ENCODE data around the gene MTFR2. TPM values are rescaled to one million over a fixed set of nuclear protein-coding genes. Genes with fewer than 3 reads are reported as not detected.

The MTFR2 gene
- total RNA-seq, 4 donors from 2014 or later = 0.30 to 4.7 (median 0.84) TPM; not detected in 1

DNA sequence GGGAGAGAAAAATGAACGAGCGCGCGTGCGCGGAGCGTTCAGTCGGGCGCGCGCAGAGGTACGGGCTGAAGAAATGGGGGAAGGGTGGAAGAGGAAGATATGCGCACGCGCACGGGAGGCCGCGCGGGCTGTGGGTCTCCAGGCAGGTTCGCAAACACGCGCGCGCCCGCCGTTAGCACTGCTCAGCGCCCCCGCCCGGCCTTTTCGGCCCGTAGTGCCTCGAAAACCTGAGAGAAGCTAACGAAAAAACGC is 39.1 kb upstream of the MTFR2 start:
- Histone ChIP-seq H3K36me3 (no peaks in the 10 kb centered on the region), H3K9me3 (no peaks in the 10 kb centered on the region), H3K4me1 (peaks cover 0 to 55% (median 37%) of the 10 kb centered on the region in 4 donors), H3K27me3 (no peaks in the 10 kb centered on the region), H3K4me3 (peak overlapping the region; percentile 93 to 99 (median 97)), H3K27ac (peak overlapping the region; percentile 98 to 100 (median 100))
- WGBS, 2 donors = 0% methylated on average over 34 of the region's 34 CpGs
- no peak for TF ChIP-seq POLR2A (IDR thresholded peaks at IDR 0.05)
- TF ChIP-seq, protein P1, sequence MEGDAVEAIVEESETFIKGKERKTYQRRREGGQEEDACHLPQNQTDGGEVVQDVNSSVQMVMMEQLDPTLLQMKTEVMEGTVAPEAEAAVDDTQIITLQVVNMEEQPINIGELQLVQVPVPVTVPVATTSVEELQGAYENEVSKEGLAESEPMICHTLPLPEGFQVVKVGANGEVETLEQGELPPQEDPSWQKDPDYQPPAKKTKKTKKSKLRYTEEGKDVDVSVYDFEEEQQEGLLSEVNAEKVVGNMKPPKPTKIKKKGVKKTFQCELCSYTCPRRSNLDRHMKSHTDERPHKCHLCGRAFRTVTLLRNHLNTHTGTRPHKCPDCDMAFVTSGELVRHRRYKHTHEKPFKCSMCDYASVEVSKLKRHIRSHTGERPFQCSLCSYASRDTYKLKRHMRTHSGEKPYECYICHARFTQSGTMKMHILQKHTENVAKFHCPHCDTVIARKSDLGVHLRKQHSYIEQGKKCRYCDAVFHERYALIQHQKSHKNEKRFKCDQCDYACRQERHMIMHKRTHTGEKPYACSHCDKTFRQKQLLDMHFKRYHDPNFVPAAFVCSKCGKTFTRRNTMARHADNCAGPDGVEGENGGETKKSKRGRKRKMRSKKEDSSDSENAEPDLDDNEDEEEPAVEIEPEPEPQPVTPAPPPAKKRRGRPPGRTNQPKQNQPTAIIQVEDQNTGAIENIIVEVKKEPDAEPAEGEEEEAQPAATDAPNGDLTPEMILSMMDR (IDR thresholded peaks at IDR 0.05) = no peak
- no peak for TF ChIP-seq EP300 (IDR thresholded peaks at IDR 0.05)
- DNase-seq (ENCODE audit: low spot score in 2 of 2) = peak; percentile 85

DNA sequence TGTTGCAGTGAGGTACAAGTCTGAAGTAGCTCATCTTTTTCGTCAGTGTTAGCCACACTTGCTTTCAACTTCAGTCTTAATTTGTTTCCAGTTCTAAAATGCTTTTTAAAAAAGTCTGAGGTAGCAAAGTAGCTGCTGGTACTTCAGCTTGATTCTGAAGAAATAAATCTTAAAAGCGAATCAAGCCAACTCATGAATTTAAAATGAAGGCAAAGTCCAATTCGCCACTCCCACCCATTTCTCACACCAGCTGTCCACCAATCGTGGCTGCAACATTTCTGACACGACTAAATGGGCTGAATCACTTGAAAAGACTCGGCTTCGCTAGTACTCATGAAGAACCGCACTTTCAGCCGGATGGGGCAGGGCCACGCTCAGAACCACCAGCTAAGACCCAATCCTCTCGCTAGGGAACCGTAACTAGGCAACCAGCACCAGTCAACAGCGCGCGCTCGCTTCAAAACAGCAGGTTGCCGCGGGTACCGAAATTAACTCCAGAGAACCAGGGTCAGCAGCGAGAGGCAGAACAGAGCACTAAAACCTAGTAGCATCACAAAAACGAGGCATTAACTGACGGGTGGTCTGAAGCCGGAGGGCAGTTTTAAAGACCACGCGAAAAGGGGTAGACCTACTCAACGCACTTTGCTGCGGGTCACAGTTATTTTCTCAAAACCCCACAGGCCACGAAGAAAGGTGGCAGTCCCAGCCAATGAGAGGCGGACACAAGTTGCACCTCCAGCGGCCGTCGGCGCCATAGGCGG is 38.6 kb upstream of the MTFR2 start:
- no peaks in the 10 kb centered on the region for H3K9me3 ChIP-seq
- H3K36me3 ChIP-seq = no peaks in the 10 kb centered on the region
- DNase-seq (ENCODE audit: low spot score in 2 of 2) = peak; percentile 36 to 71
- 0 to 1% methylated on average over 34 of the region's 34 CpGs for WGBS, 2 donors
- no peak for TF ChIP-seq POLR2A (IDR thresholded peaks at IDR 0.05)
- TF ChIP-seq, protein P1 (IDR thresholded peaks at IDR 0.05) = peak; percentile 22 to 65 (median 30)
- peak overlapping the region; percentile 93 to 99 (median 97) for H3K4me3 ChIP-seq
- no peaks in the 10 kb centered on the region for H3K27me3 ChIP-seq
- peaks cover 0 to 60% (median 40%) of the 10 kb centered on the region in 4 donors for H3K4me1 ChIP-seq
- peak overlapping the region; percentile 98 to 100 (median 100) for H3K27ac ChIP-seq

DNA sequence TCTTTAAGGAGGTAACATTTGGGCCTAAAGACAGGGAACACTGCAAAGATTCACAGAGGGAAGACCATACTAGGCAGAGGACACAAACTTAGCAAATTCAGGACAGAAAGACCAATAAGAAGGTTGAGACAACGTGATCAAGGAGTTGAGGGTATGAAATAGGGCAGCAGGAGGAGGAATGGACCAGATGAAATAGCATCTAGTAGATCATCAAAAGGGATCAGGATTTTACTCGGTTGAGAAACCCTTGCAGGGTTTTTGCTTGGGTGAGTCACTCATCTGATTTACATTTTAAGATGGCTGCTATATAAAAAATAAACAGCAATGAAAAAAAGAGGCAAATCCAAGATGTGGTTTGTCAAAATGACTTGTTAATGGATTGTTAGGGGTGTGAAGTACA is 34.8 kb upstream of the MTFR2 start:
- no peaks in the 10 kb centered on the region for H3K9me3 ChIP-seq
- H3K4me1 ChIP-seq = peaks cover 0 to 87% (median 59%) of the 10 kb centered on the region in 4 donors
- no peaks in the 10 kb centered on the region for H3K36me3 ChIP-seq
- DNase-seq (ENCODE audit: low spot score in 2 of 2) = no peak
- WGBS, 2 donors = 24 to 28% methylated on average over 2 of the region's 2 CpGs
- no peaks in the 10 kb centered on the region for H3K27me3 ChIP-seq
- no peak overlapping the region for H3K4me3 ChIP-seq
- TF ChIP-seq, protein P1 (IDR thresholded peaks at IDR 0.05) = no peak
- no peak for TF ChIP-seq EP300 (IDR thresholded peaks at IDR 0.05)
- no peak for TF ChIP-seq POLR2A (IDR thresholded peaks at IDR 0.05)
- peak overlapping the region in 1 of 4 donors; percentile 19 for H3K27ac ChIP-seq

DNA sequence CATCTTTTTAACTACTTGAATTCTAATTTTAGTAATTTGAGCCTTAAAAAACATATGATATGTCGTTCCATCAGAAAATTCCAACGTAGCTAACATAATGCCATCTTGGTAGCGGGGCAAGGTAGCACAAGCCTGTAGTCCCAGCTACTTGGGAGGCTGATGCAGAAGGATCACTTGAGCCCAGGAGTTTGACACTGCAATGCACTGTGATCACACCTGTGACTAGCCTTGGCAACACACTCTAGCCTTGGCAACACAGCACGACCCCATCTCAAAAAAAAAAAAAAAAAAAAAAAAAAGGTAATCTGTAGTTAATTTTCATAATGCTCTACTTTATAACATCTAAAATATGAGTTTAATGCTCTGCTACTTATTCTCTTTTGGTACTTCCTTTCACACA is 32.8 kb upstream of the MTFR2 start:
- no peak overlapping the region for H3K4me3 ChIP-seq
- H3K27ac ChIP-seq = no peak overlapping the region
- H3K27me3 ChIP-seq = no peaks in the 10 kb centered on the region
- TF ChIP-seq EP300 (IDR thresholded peaks at IDR 0.05) (no peak), POLR2A (IDR thresholded peaks at IDR 0.05) (no peak)
- TF ChIP-seq, protein P1 (IDR thresholded peaks at IDR 0.05) = no peak
- H3K4me1 ChIP-seq = peaks cover 0 to 90% (median 56%) of the 10 kb centered on the region in 4 donors
- 68% methylated on average over 4 of the region's 4 CpGs for WGBS, 2 donors
- no peak for DNase-seq (ENCODE audit: low spot score in 2 of 2)
- H3K36me3 ChIP-seq = peaks cover 0 to 7% (median 0%) of the 10 kb centered on the region in 3 donors
- no peaks in the 10 kb centered on the region for H3K9me3 ChIP-seq

DNA sequence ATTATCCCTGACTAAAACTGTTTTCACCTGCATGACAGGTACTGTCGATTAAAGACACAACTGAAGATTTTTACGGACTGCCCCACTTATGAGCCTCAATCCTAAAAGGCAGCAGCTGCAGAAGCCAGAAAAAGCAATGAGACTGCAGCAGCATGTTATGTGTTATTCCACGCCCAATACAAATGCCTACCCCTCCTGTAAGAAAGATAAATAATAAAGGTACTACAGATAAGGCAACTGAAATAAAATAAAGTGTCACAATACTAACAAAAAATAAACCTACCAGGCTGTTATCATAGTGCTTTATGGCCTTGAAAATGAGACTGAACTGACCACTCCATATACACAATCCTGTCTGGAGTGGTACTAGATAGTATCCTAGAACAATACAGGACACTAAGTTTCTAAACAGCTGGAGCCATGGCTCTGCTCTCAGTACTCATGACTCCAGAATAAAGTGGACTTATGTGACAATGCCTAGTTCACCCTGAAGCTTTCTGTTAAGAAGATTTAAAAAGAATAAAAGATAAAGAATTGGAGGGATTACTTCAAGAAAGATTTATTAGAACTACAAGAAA is 30.0 kb upstream of the MTFR2 start:
- peaks cover 0 to 71% (median 39%) of the 10 kb centered on the region in 4 donors for H3K4me1 ChIP-seq
- no peak for TF ChIP-seq EP300 (IDR thresholded peaks at IDR 0.05)
- no peak for TF ChIP-seq POLR2A (IDR thresholded peaks at IDR 0.05)
- TF ChIP-seq, protein P1 (IDR thresholded peaks at IDR 0.05) = no peak
- peaks cover 0 to 21% (median 0%) of the 10 kb centered on the region in 3 donors for H3K36me3 ChIP-seq
- no peaks in the 10 kb centered on the region for H3K27me3 ChIP-seq
- no peak overlapping the region for H3K27ac ChIP-seq
- no peak for DNase-seq (ENCODE audit: low spot score in 2 of 2)
- 81 to 90% methylated on average over 3 of the region's 3 CpGs for WGBS, 2 donors
- H3K9me3 ChIP-seq = no peaks in the 10 kb centered on the region
- no peak overlapping the region for H3K4me3 ChIP-seq

Measured in tibial nerve (tissue), 4 donors.